GM18868 (cell line): ENCODE data around the gene LARGE1.
"Not testable (repeated sequence)": the region's sequence is repeated elsewhere in the genome, so short reads cannot be mapped to it uniquely, and the experiment has no call there.

ENCODE experiments used
- ATAC-seq: cut with Tn5 transposase; IDR thresholded peaks from one replicate; pipeline ENCODE4 v1.9.1; 2021; ENCODE audit warnings: mild to moderate bottlenecking, moderate library complexity; ENCODE audit not compliant: unreplicated experiment

The LARGE1 gene

GRCh38 chr22:33510429-33510904 lies 409.8 kb downstream of the LARGE1 start:
- ATAC-seq: no peak

GRCh38 chr22:33504941-33505625 lies 415.2 kb downstream of the LARGE1 start:
- no peak for ATAC-seq

GRCh38 chr22:33496112-33496511 lies 424.2 kb downstream of the LARGE1 start:
- no peak for ATAC-seq

- ATAC-seq: no peak
These were observed 426.6 kb downstream of the LARGE1 start for GRCh38 chr22:33493476-33494205.

GRCh38 chr22:33492210-33492651 lies 428.0 kb downstream of the LARGE1 start:
- ATAC-seq: no peak

GRCh38 chr22:33487041-33487716 lies 433.1 kb downstream of the LARGE1 start:
- no peak for ATAC-seq

GRCh38 chr22:33481550-33481949 lies 438.7 kb downstream of the LARGE1 start:
- ATAC-seq: no peak

GRCh38 chr22:33477120-33478111 lies 442.9 kb downstream of the LARGE1 start:
- ATAC-seq: no peak

- no peak for ATAC-seq
These were observed 443.6 kb downstream of the LARGE1 start for GRCh38 chr22:33476716-33477115.

- ATAC-seq: no peak
These were observed 444.1 kb downstream of the LARGE1 start for GRCh38 chr22:33476206-33476605.

GRCh38 chr22:33474587-33474986 lies 445.7 kb downstream of the LARGE1 start:
- ATAC-seq: no peak

- ATAC-seq: peak; percentile 69
These were observed 447.6 kb downstream of the LARGE1 start for GRCh38 chr22:33472462-33473344.

GRCh38 chr22:33470456-33470855 lies 449.8 kb downstream of the LARGE1 start:
- no peak for ATAC-seq

GRCh38 chr22:33467620-33468095 lies 452.6 kb downstream of the LARGE1 start:
- ATAC-seq: no peak

- no peak for ATAC-seq
These were observed 453.2 kb downstream of the LARGE1 start for GRCh38 chr22:33467080-33467479.

GRCh38 chr22:33465554-33465953 lies 454.7 kb downstream of the LARGE1 start:
- no peak for ATAC-seq

GRCh38 chr22:33464698-33465097 lies 455.6 kb downstream of the LARGE1 start:
- ATAC-seq: no peak

- ATAC-seq: no peak
These were observed 458.4 kb downstream of the LARGE1 start for GRCh38 chr22:33461698-33462434.

- ATAC-seq: not testable (repeated sequence)
These were observed 459.0 kb downstream of the LARGE1 start for GRCh38 chr22:33461245-33461644.
